HepG2 (cell line): ENCODE measurements around the gene RBBP5.

Source experiments
- BCL6 ChIP-seq: IDR thresholded peaks from 2 replicates; pipeline ENCODE4 v1.6.1; 2016; ENCODE audit warnings: missing genetic modification reagents, missing compliant biosample characterization
- CTCF ChIP-seq: sonication (generic); formaldehyde crosslinking; IDR thresholded peaks from 2 replicates; pipeline ENCODE4 v1.5.0; 2020; ENCODE audit warnings: mild to moderate bottlenecking, missing genetic modification reagents, moderate library complexity
- EP300 ChIP-seq, 3 experiments: sonication (generic) in 1 of 3; formaldehyde crosslinking in 1 of 3; IDR thresholded peaks; 2 replicates each; pipeline versions ENCODE4 v1.5.1 to v1.6.1; 2011 to 2020; ENCODE audit warnings: low read depth in 2 of 3, low read length in 2 of 3, borderline replicate concordance in 1 of 3, improper control_type of control experiment in 1 of 3, mild to moderate bottlenecking in 1 of 3, missing genetic modification reagents in 1 of 3, moderate library complexity in 1 of 3
- EZH2 ChIP-seq: conservative IDR thresholded peaks from 2 replicates; pipeline ENCODE4 v1.6.1; 2012; ENCODE audit warnings: mild to moderate bottlenecking, low read depth, low read length, moderate library complexity
- JUNB ChIP-seq: sonication (generic); formaldehyde crosslinking; IDR thresholded peaks from 2 replicates; pipeline ENCODE4 v1.8.0; 2022; ENCODE audit warnings: missing genetic modification reagents, mild to moderate bottlenecking, borderline replicate concordance
- PHF21A ChIP-seq: sonication (generic); formaldehyde crosslinking; IDR thresholded peaks from 2 replicates; pipeline ENCODE4 v1.5.0; 2020; ENCODE audit warnings: mild to moderate bottlenecking, missing genetic modification reagents
- POLR2A ChIP-seq, 2 experiments: IDR thresholded peaks; 2 replicates each; pipeline ENCODE4 v1.6.1; 2011; ENCODE audit warnings: low read depth in 2 of 2, low read length in 2 of 2, mild to moderate bottlenecking in 1 of 2, moderate library complexity in 1 of 2; ENCODE audit not compliant: insufficient read depth in 1 of 2
- POLR2AphosphoS5 ChIP-seq: IDR thresholded peaks from 2 replicates; pipeline ENCODE4 v1.6.1; 2012; ENCODE audit warnings: low read depth, low read length
- SNAPC2 ChIP-seq: sonication (generic); formaldehyde crosslinking; IDR thresholded peaks from 2 replicates; pipeline ENCODE4 v1.8.1; 2022; ENCODE audit warnings: mild to moderate bottlenecking, missing genetic modification reagents
- TRIM24 ChIP-seq: sonication (generic); formaldehyde crosslinking; IDR thresholded peaks from 2 replicates; pipeline ENCODE4 v1.8.0; 2022; ENCODE audit warnings: mild to moderate bottlenecking, missing genetic modification reagents
- ZBTB8A ChIP-seq: sonication (generic); formaldehyde crosslinking; IDR thresholded peaks from 2 replicates; pipeline ENCODE4 v1.4.0; 2020; ENCODE audit warnings: mild to moderate bottlenecking, low read depth, missing genetic modification reagents, borderline replicate concordance

- TF ChIP-seq CTCF (no peak), POLR2A (IDR thresholded peaks at IDR 0.05; ENCODE audit: insufficient read depth in 1 of 2, low read depth in 2 of 2, low read length in 2 of 2) (no peak), BCL6 (CRISPR knock-in tag) (no peak), PHF21A (CRISPR knock-in tag) (no peak), EP300 (IDR thresholded peaks at IDR 0.05; ENCODE audit: low read depth in 2 of 2, low read length in 2 of 2) (no peak), EP300 (CRISPR knock-in tag; IDR thresholded peaks at IDR 0.05; ENCODE audit: borderline replicate concordance) (no peak), POLR2AphosphoS5 (no peak), ZBTB8A (CRISPR knock-in tag) (no peak), TRIM24 (CRISPR knock-in tag) (no peak), JUNB (no peak), EZH2 (no peak), SNAPC2 (CRISPR knock-in tag) (no peak)
Measured at GRCh38 chr1:205088341-205088740, 33.4 kb downstream of the RBBP5 start.
